COLO668 (cell line): Measurements from ENCODE around the gene LIMS1.
"Not testable (repeated sequence)": the region's sequence is repeated elsewhere in the genome, so short reads cannot be mapped to it uniquely, and the experiment has no call there.

Experiments used
- DNase-seq: peaks from one replicate; lab custom pipeline; 2025; ENCODE audit not compliant: unreplicated experiment; lab: John Stamatoyannopoulos, UW

LIMS1 gene

GRCh38 chr2:108533832-108534583, at the start of gene LIMS1:
LIMS1 (plus strand) TSS chr2:108534470; CDS start chr2:108534563, 93 bp downstream.
- peak; percentile 90 for DNase-seq

- no peak for DNase-seq
Observed at GRCh38 chr2:108485253-108485652, 49.0 kb upstream of the LIMS1 start.

- no peak for DNase-seq
Observed at GRCh38 chr2:108490506-108491122, 43.7 kb upstream of the LIMS1 start.

- no peak for DNase-seq
Observed at GRCh38 chr2:108491848-108492247, 42.4 kb upstream of the LIMS1 start.

GRCh38 chr2:108492364-108492763, 41.9 kb upstream of the LIMS1 start:
- DNase-seq: no peak

GRCh38 chr2:108496167-108496566, 38.1 kb upstream of the LIMS1 start:
- not testable (repeated sequence) for DNase-seq

GRCh38 chr2:108507620-108508019, 26.6 kb upstream of the LIMS1 start:
- DNase-seq: not testable (repeated sequence)

- not testable (repeated sequence) for DNase-seq
Observed at GRCh38 chr2:108512431-108512830, 21.8 kb upstream of the LIMS1 start.

GRCh38 chr2:108514478-108514877, 19.8 kb upstream of the LIMS1 start:
- not testable (repeated sequence) for DNase-seq

GRCh38 chr2:108524688-108525087, 9.6 kb upstream of the LIMS1 start:
- DNase-seq: not testable (repeated sequence)

- DNase-seq: not testable (repeated sequence)
Observed at GRCh38 chr2:108525258-108525657, 9.0 kb upstream of the LIMS1 start.

- no peak for DNase-seq
Observed at GRCh38 chr2:108531674-108532055, 2.6 kb upstream of the LIMS1 start.

GRCh38 chr2:108534584-108535356, 500 bp downstream of the LIMS1 start:
- peak; percentile 73 for DNase-seq

- DNase-seq: no peak
Observed at GRCh38 chr2:108535357-108535631, 1.0 kb downstream of the LIMS1 start.

- DNase-seq: no peak
Observed at GRCh38 chr2:108536133-108536780, 2.0 kb downstream of the LIMS1 start.

GRCh38 chr2:108536911-108537310, 2.6 kb downstream of the LIMS1 start:
- DNase-seq: no peak

GRCh38 chr2:108538000-108538625, 3.8 kb downstream of the LIMS1 start:
- no peak for DNase-seq

- DNase-seq: no peak
Observed at GRCh38 chr2:108541451-108541850, 7.2 kb downstream of the LIMS1 start.

- no peak for DNase-seq
Observed at GRCh38 chr2:108542071-108542470, 7.8 kb downstream of the LIMS1 start.

- DNase-seq: no peak
Observed at GRCh38 chr2:108547606-108548005, 13.3 kb downstream of the LIMS1 start.
